Measurements from ENCODE around the gene AP5S1. TPM values are rescaled to one million over a fixed set of nuclear protein-coding genes. Genes with fewer than 3 reads are reported as not detected.

Gene AP5S1
- total and polyA plus RNA-seq, 10 donors: 5.3 to 19.0 (median 13.7) TPM

DNA sequence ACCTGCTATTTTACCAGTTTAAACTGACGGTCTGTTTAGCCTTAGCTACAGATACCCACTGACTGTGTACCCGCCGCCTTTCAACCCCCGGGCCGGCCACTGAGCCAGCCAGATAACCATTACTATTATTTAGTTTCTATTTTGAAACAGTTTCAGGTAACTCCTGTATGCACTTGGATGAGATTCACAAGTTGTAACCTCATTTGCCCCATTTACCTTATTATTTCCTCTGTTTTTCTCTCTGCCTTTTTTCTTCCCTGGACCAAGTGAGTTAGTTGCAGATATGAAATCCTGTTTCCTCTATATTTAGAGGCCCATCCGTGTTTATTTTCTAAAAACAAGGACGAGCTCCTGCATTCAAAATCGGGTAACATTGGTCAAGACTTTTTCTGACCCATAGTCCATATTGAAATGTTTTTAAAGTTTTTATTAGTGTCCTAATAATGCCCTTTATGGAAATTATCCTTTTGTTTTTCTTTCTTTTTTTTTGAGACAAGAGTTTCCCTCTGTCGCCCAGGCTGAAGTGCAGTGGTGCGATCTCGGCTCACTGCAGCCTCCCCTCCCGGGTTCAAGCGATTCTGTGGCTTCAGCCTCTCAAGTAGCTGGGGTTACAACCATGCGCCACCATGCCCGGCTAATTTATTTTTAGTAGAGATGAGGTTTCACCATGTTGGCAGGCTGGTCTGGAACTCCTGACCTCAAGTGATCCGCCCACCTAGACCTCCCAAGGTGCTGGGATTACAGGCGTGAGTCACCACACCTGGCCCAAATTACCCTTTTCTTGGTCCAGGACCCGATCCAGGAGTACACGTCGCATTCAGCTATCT lies 767 bp downstream of the AP5S1 start:
- Histone ChIP-seq H3K9me3 (no peaks in the 10 kb centered on the region), H3K4me3 (peak overlapping the region; percentile 43 to 94 (median 74)), H3K27me3 (replicated peaks in 1 of 7) (no peaks in the 10 kb centered on the region), H3K27ac (peak overlapping the region; percentile 96 to 99 (median 98)), H3K36me3 (peaks cover 0 to 44% (median 34%) of the 10 kb centered on the region in 6 donors), H3K4me1 (peaks cover 21 to 71% (median 43%) of the 10 kb centered on the region in 6 donors)
- no peak for TF ChIP-seq POLR2A (IDR thresholded peaks at IDR 0.05)
- TF ChIP-seq, protein P1, sequence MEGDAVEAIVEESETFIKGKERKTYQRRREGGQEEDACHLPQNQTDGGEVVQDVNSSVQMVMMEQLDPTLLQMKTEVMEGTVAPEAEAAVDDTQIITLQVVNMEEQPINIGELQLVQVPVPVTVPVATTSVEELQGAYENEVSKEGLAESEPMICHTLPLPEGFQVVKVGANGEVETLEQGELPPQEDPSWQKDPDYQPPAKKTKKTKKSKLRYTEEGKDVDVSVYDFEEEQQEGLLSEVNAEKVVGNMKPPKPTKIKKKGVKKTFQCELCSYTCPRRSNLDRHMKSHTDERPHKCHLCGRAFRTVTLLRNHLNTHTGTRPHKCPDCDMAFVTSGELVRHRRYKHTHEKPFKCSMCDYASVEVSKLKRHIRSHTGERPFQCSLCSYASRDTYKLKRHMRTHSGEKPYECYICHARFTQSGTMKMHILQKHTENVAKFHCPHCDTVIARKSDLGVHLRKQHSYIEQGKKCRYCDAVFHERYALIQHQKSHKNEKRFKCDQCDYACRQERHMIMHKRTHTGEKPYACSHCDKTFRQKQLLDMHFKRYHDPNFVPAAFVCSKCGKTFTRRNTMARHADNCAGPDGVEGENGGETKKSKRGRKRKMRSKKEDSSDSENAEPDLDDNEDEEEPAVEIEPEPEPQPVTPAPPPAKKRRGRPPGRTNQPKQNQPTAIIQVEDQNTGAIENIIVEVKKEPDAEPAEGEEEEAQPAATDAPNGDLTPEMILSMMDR (IDR thresholded peaks at IDR 0.05 in 8 of 11, conservative IDR thresholded peaks at IDR 0.05 in 3 of 11): no peak
- no peak for TF ChIP-seq POLR2AphosphoS5 (IDR thresholded peaks at IDR 0.05)
- 40 to 52% (median 51%) methylated on average over 20 of the region's 20 CpGs for WGBS, 5 donors
- no peak for DNase-seq
- intact Hi-C loops (cut with DNase I; ENCODE audit: low total_unique reads): no loop called here

DNA sequence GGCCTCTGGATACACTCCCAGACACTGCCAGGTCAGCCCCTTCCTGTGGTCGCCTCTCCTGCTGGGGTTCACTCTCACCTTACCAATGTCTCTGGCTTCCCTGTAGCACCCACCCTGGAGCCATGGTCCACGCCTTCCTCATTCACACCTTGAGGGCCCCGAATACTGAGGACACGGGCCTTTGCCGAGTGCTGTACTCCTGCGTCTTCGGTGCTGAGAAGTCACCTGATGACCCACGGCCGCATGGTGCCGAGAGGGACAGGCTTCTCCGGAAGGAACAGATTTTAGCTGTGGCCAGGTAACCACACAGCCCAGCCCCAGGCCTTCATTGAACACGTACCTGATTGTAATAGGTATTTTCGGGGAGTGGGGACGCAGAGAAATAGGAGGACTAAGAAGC lies 1.6 kb downstream of the AP5S1 start:
- 93 to 96% (median 94%) methylated on average over 14 of the region's 14 CpGs for WGBS, 5 donors
- H3K4me1 ChIP-seq: peaks cover 18 to 69% (median 38%) of the 10 kb centered on the region in 6 donors
- H3K36me3 ChIP-seq: peaks cover 0 to 52% (median 37%) of the 10 kb centered on the region in 6 donors
- peak overlapping the region in 2 of 8 donors; percentile 96 to 98 for H3K27ac ChIP-seq
- intact Hi-C loops (cut with DNase I; ENCODE audit: low total_unique reads): no loop called here
- H3K4me3 ChIP-seq: no peak overlapping the region
- peak; percentile 82 for DNase-seq
- H3K27me3 ChIP-seq (replicated peaks in 1 of 7): no peaks in the 10 kb centered on the region
- TF ChIP-seq POLR2AphosphoS5 (IDR thresholded peaks at IDR 0.05) (no peak), POLR2A (IDR thresholded peaks at IDR 0.05) (no peak)
- TF ChIP-seq, protein P1 (IDR thresholded peaks at IDR 0.05 in 8 of 11, conservative IDR thresholded peaks at IDR 0.05 in 3 of 11): no peak
- no peaks in the 10 kb centered on the region for H3K9me3 ChIP-seq

DNA sequence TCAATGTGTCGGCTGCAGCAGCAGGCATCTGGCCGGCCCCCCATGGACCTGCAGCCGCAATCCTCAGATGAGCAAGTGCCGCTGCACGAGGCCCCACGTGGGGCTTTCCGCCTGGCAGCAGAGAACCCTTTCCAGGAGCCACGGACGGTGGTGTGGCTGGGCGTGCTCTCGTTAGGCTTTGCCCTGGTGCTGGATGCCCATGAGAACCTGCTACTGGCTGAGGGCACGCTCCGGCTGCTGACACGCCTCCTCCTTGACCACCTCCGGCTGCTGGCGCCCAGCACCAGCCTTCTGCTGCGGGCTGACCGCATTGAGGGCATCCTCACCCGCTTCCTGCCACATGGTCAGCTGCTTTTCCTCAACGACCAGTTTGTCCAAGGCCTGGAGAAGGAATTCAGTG lies 3.5 kb downstream of the AP5S1 start:
- peaks cover 0 to 71% (median 39%) of the 10 kb centered on the region in 6 donors for H3K36me3 ChIP-seq
- DNase-seq: no peak
- no peaks in the 10 kb centered on the region for H3K27me3 ChIP-seq (replicated peaks in 1 of 7)
- 63 to 87% (median 80%) methylated on average over 10 to 20 of the region's 20 CpGs for WGBS, 5 donors
- peaks cover 12 to 54% (median 27%) of the 10 kb centered on the region in 6 donors for H3K4me1 ChIP-seq
- H3K27ac ChIP-seq: peak overlapping the region in 5 of 8 donors; percentile 11 to 59 (median 51)
- no peaks in the 10 kb centered on the region for H3K9me3 ChIP-seq
- TF ChIP-seq, protein P1 (IDR thresholded peaks at IDR 0.05 in 8 of 11, conservative IDR thresholded peaks at IDR 0.05 in 3 of 11): no peak
- TF ChIP-seq POLR2A (IDR thresholded peaks at IDR 0.05) (no peak), POLR2AphosphoS5 (IDR thresholded peaks at IDR 0.05) (peak in 2 of 3 donors; percentile 38 to 61)
- intact Hi-C loops (cut with DNase I; ENCODE audit: low total_unique reads): no loop called here
- no peak overlapping the region for H3K4me3 ChIP-seq

DNA sequence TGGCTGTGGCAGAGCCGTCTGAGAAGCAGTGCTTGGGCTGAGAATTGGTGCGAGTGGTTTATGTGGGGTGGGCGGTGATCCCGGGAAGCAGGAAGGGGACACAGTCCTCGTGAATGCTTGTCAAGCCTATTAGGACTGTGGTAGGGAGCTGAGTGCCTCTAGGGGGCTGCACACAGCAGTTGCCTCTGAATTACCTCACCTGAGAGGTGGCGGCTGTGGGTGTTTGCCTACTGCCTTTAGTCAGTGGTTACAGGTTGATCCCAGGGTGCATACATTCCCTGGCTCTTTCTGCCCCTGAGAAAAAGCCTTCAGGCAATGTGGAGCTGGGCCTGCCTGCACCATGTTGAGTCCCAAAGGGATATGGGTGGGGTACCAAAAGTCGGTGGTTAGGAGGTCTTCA lies 5.2 kb downstream of the AP5S1 start:
- no peak for DNase-seq
- intact Hi-C loops (cut with DNase I; ENCODE audit: low total_unique reads): no loop called here
- H3K27me3 ChIP-seq (replicated peaks in 1 of 7): no peaks in the 10 kb centered on the region
- H3K27ac ChIP-seq: peak overlapping the region in 2 of 8 donors; percentile 4 to 14
- peaks cover 0 to 71% (median 39%) of the 10 kb centered on the region in 6 donors for H3K36me3 ChIP-seq
- TF ChIP-seq, protein P1 (IDR thresholded peaks at IDR 0.05 in 8 of 11, conservative IDR thresholded peaks at IDR 0.05 in 3 of 11): no peak
- TF ChIP-seq POLR2A (IDR thresholded peaks at IDR 0.05): no peak
- no peak for TF ChIP-seq POLR2AphosphoS5 (IDR thresholded peaks at IDR 0.05)
- no peak overlapping the region for H3K4me3 ChIP-seq
- peaks cover 6 to 42% (median 15%) of the 10 kb centered on the region in 6 donors for H3K4me1 ChIP-seq
- no peaks in the 10 kb centered on the region for H3K9me3 ChIP-seq
- 80 to 89% (median 85%) methylated on average over 7 of the region's 7 CpGs for WGBS, 5 donors

Data from spleen (tissue), 11 donors.